LNCAP (cell line): ENCODE data around the gene SLCO3A1.

Experiments used
- CTCF ChIP-seq: fragments of 450-650 bp; IDR thresholded peaks from 2 replicates; pipeline ENCODE4 v1.5.1; 2017; ENCODE audit warnings: mild to moderate bottlenecking

SLCO3A1 gene

GRCh38 chr15:91852741-91853510 lies 582 bp upstream of the SLCO3A1 start:
- TF ChIP-seq CTCF = peak; percentile 75

GRCh38 chr15:91853948-91854638 lies 585 bp downstream of the SLCO3A1 start:
- no peak for TF ChIP-seq CTCF

- no peak for TF ChIP-seq CTCF
These were observed 1.1 kb downstream of the SLCO3A1 start for GRCh38 chr15:91854639-91854990.

GRCh38 chr15:91855241-91855640 lies 1.7 kb downstream of the SLCO3A1 start:
- no peak for TF ChIP-seq CTCF

GRCh38 chr15:91855684-91856489 lies 2.4 kb downstream of the SLCO3A1 start:
- TF ChIP-seq CTCF = no peak

- no peak for TF ChIP-seq CTCF
These were observed 3.7 kb downstream of the SLCO3A1 start for GRCh38 chr15:91857224-91857585.

- no peak for TF ChIP-seq CTCF
These were observed 4.3 kb downstream of the SLCO3A1 start for GRCh38 chr15:91857772-91858171.
